ENCODE data around the gene HOXD11. TPM values are rescaled to one million over a fixed set of nuclear protein-coding genes. Genes with fewer than 3 reads are reported as not detected.

HOXD11 gene
- total and polyA plus RNA-seq, 2 of the 4 experiments (the other 2 are of a cell fraction): not detected

- peak overlapping the region; percentile 79 for H2AFZ ChIP-seq (replicated peaks; ENCODE audit: low read length, poor library complexity)
- no peak overlapping the region for H2BK20ac ChIP-seq (ENCODE audit: low read depth, low read length)
- no peak overlapping the region for H3K14ac ChIP-seq (replicated peaks; ENCODE audit: low read depth, low read length)
- ChIA-PET POLR2A (ENCODE audit: unreplicated experiment) (no interaction called here), CTCF (no interaction called here)
- no peak for ATAC-seq (ENCODE audit: low read depth)
- no peak overlapping the region for H3K18ac ChIP-seq (ENCODE audit: low read depth, low read length)
- no peak overlapping the region for H3K56ac ChIP-seq (ENCODE audit: extremely low read depth, insufficient read depth, low read length)
- no peak overlapping the region for H4K8ac ChIP-seq (ENCODE audit: low read depth in 2 of 2, low read length in 2 of 2)
- no peaks in the 10 kb centered on the region for H4K20me1 ChIP-seq (ENCODE audit: insufficient read depth, low read length)
- no peak overlapping the region for H3K4ac ChIP-seq (ENCODE audit: low read depth, low read length)
- H3K36me3 ChIP-seq (ENCODE audit: control insufficient read depth, insufficient read depth, low read length): no peaks in the 10 kb centered on the region
- in situ Hi-C loops (cut with MboI; ENCODE audit: low sequenced_read_pairs): no loop called here
- H3K9me3 ChIP-seq (ENCODE audit: control insufficient read depth, insufficient read depth, low read length): peaks cover 3% of the 10 kb centered on the region; the same call in 1 of the 2 replicates
- no peak overlapping the region for H2AK5ac ChIP-seq (ENCODE audit: low read depth, low read length)
- no peaks in the 10 kb centered on the region for H3K4me1 ChIP-seq (ENCODE audit: control insufficient read depth, insufficient read depth, low read length)
- peaks cover 59% of the 10 kb centered on the region for H3K27me3 ChIP-seq (ENCODE audit: control insufficient read depth, insufficient read depth, low read length)
- no peak overlapping the region for H4K91ac ChIP-seq (ENCODE audit: insufficient read depth, low read depth, low read length)
- H2AK9ac ChIP-seq (replicated peaks; ENCODE audit: low read depth, low read length, poor library complexity): no peak overlapping the region
- no peak overlapping the region for H3K9ac ChIP-seq (ENCODE audit: low read depth, low read length)
- dilution Hi-C loops (cut with HindIII; ENCODE audit: low sequenced_read_pairs, unreplicated experiment): no loop called here
- H4K5ac ChIP-seq (ENCODE audit: low read depth, low read length): no peak overlapping the region
- no peak overlapping the region for H3K27ac ChIP-seq (ENCODE audit: insufficient read depth, low read length)
- no peak overlapping the region; the same call in 1 of the 2 replicates for H3K4me2 ChIP-seq (ENCODE audit: low read depth, low read length)
- no peak overlapping the region for H3K23ac ChIP-seq (ENCODE audit: low read depth, low read length)
- H2BK5ac ChIP-seq (ENCODE audit: low read depth, low read length, poor library complexity, severe bottlenecking): no peak overlapping the region
- no TSS peak for BruUV-seq (replicated peaks)
- H3K79me1 ChIP-seq (ENCODE audit: low read depth in 1 of 2, low read length in 2 of 2): no peaks in the 10 kb centered on the region
- TF ChIP-seq MXI1 (IDR thresholded peaks at IDR 0.05; ENCODE audit: borderline replicate concordance, low read depth, low read length): no peak
- no peak for TF ChIP-seq CTCF (conservative IDR thresholded peaks at IDR 0.05; ENCODE audit: low read depth, low read length)
- TF ChIP-seq CEBPB (IDR thresholded peaks at IDR 0.05; ENCODE audit: low read depth, low read length): no peak
- TF ChIP-seq NFE2L2 (IDR thresholded peaks at IDR 0.05; ENCODE audit: low read depth, low read length): no peak
- no peak for TF ChIP-seq RCOR1 (IDR thresholded peaks at IDR 0.05; ENCODE audit: insufficient replicate concordance, low read length)
- TF ChIP-seq BHLHE40 (IDR thresholded peaks at IDR 0.05; ENCODE audit: low read depth, low read length): no peak
- TF ChIP-seq USF2 (IDR thresholded peaks at IDR 0.05; ENCODE audit: low read depth, low read length): no peak
- TF ChIP-seq, protein P1, sequence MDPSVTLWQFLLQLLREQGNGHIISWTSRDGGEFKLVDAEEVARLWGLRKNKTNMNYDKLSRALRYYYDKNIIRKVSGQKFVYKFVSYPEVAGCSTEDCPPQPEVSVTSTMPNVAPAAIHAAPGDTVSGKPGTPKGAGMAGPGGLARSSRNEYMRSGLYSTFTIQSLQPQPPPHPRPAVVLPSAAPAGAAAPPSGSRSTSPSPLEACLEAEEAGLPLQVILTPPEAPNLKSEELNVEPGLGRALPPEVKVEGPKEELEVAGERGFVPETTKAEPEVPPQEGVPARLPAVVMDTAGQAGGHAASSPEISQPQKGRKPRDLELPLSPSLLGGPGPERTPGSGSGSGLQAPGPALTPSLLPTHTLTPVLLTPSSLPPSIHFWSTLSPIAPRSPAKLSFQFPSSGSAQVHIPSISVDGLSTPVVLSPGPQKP (IDR thresholded peaks at IDR 0.05; ENCODE audit: borderline replicate concordance, low read depth, low read length): no peak
- intact Hi-C loops (cut with micrococcal nuclease): no loop called here
- DNase-seq: no peak
- H2BK120ac ChIP-seq (ENCODE audit: low read depth, low read length): no peak overlapping the region
- no peak overlapping the region for H3K4me3 ChIP-seq (ENCODE audit: insufficient read depth, low read depth, low read length)
- no peak overlapping the region for H2BK15ac ChIP-seq (ENCODE audit: low read depth, low read length)
- no peaks in the 10 kb centered on the region for H3K9me1 ChIP-seq (ENCODE audit: insufficient read depth, low read length)
- 12% methylated on average over 32 of the region's 56 CpGs; no CpG with 5 or more reads in 1 of the 2 experiments for WGBS, 2 experiments (ENCODE audit: extremely low coverage in 2 of 2, insufficient read length in 1 of 2)
These were observed 40.2 kb upstream of the HOXD11 start for GRCh38 chr2:176066645-176067588.
